GM23338 (cell line): ENCODE measurements around the gene APLN. TPM values are rescaled to one million over a fixed set of nuclear protein-coding genes. Genes with fewer than 3 reads are reported as not detected.

ENCODE experiments used
- ATAC-seq: fragments of 200-7000 bp; cut with Tn5 transposase; 3 replicates; pipeline ENCODE4 v1.9.1; 2020
- DNase-seq: peaks from one replicate; pipeline ENCODE4 v3.0.0-alpha.2; 2015; ENCODE audit warnings: low spot score
- H2AFZ ChIP-seq: fragments of 200-600 bp; sonication (generic); 2 replicates; pipeline ENCODE4 v1.8.0; 2016; ENCODE audit warnings: antibody characterized with exemption, mild to moderate bottlenecking, moderate library complexity
- H3F3A ChIP-seq: fragments of 200-600 bp; sonication (generic); replicated peaks from 2 replicates; pipeline ENCODE4 v1.8.0; 2017; ENCODE audit warnings: antibody characterized with exemption, mixed run types, low read depth
- H3K27ac ChIP-seq: fragments of 200-600 bp; sonication (generic); 2 replicates; pipeline ENCODE4 v1.6.1; 2016; ENCODE audit warnings: low read depth
- H3K27me3 ChIP-seq: fragments of 200-600 bp; sonication (generic); 2 replicates; pipeline ENCODE4 v1.8.0; 2016; ENCODE audit warnings: mild to moderate bottlenecking, mixed run types, moderate library complexity; ENCODE audit not compliant: insufficient read depth
- H3K36me3 ChIP-seq: fragments of 200-600 bp; sonication (generic); 2 replicates; pipeline ENCODE4 v1.8.0; 2016; ENCODE audit warnings: mild to moderate bottlenecking; ENCODE audit not compliant: insufficient read depth
- H3K4me1 ChIP-seq: fragments of 200-600 bp; sonication (generic); 2 replicates; pipeline ENCODE4 v1.8.0; 2016; ENCODE audit warnings: mild to moderate bottlenecking, moderate library complexity; ENCODE audit not compliant: insufficient read depth
- H3K4me2 ChIP-seq: fragments of 200-600 bp; sonication (generic); 2 replicates; pipeline ENCODE4 v1.7.1; 2017; ENCODE audit warnings: mixed run types
- H3K4me3 ChIP-seq: fragments of 200-600 bp; sonication (generic); 2 replicates; pipeline ENCODE4 v1.6.1; 2016; ENCODE audit warnings: mixed run types
- H3K79me2 ChIP-seq: fragments of 200-600 bp; sonication (generic); replicated peaks from 2 replicates; pipeline ENCODE4 v1.8.0; 2017; ENCODE audit warnings: mild to moderate bottlenecking; ENCODE audit not compliant: insufficient read depth
- H3K9me2 ChIP-seq: fragments of 200-600 bp; sonication (generic); 2 replicates; pipeline ENCODE4 v1.8.0; 2017; ENCODE audit not compliant: insufficient read depth
- H4K20me1 ChIP-seq: fragments of 200-600 bp; sonication (generic); replicated peaks from 2 replicates; pipeline ENCODE4 v1.8.0; 2017; ENCODE audit warnings: mild to moderate bottlenecking; ENCODE audit not compliant: insufficient read depth
- H3K27ac Mint-ChIP-seq: 2 replicates; pipeline ENCODE4 v1.8.0; 2020; ENCODE audit warnings: inconsistent platforms, mild to moderate bottlenecking, moderate library complexity, mixed read lengths
- H3K27me3 Mint-ChIP-seq: 3 replicates; pipeline ENCODE4 v1.8.0; 2022; ENCODE audit warnings: low read depth, mild to moderate bottlenecking, moderate library complexity, mixed read lengths, inconsistent platforms; ENCODE audit not compliant: insufficient read depth, poor library complexity
- H3K36me3 Mint-ChIP-seq: 3 replicates; pipeline ENCODE4 v1.8.0; 2021; ENCODE audit warnings: low read depth, mild to moderate bottlenecking, inconsistent platforms, moderate library complexity, mixed read lengths
- H3K4me1 Mint-ChIP-seq: 3 replicates; pipeline ENCODE4 v1.8.0; 2020; ENCODE audit warnings: mild to moderate bottlenecking, inconsistent platforms, mixed read lengths
- H3K4me3 Mint-ChIP-seq: 3 replicates; pipeline ENCODE4 v1.8.0; 2021; ENCODE audit warnings: moderate library complexity, mild to moderate bottlenecking, inconsistent platforms, mixed read lengths
- H3K9me3 Mint-ChIP-seq: 3 replicates; pipeline ENCODE4 v1.8.0; 2020; ENCODE audit warnings: moderate library complexity, mild to moderate bottlenecking, inconsistent platforms, mixed read lengths
- CREB1 ChIP-seq: fragments of 250-450 bp; sonication (Bioruptor Pico); IDR thresholded peaks from 2 replicates; pipeline ENCODE4 v1.5.0; 2020; ENCODE audit warnings: low read depth, mild to moderate bottlenecking, moderate library complexity
- EZH2 ChIP-seq: fragments of 200-600 bp; sonication (generic); IDR thresholded peaks from one replicate; pipeline ENCODE4 v1.8.0; 2017; ENCODE audit warnings: antibody characterized with exemption, mild to moderate bottlenecking, low read depth; ENCODE audit not compliant: unreplicated experiment
- EZH2phosphoT487 ChIP-seq: fragments of 200-600 bp; sonication (generic); IDR thresholded peaks from one replicate; pipeline ENCODE4 v1.8.1; 2018; ENCODE audit warnings: antibody characterized with exemption; ENCODE audit not compliant: unreplicated experiment
- JUNB ChIP-seq: IDR thresholded peaks from one replicate; pipeline ENCODE4 v1.6.1; 2016; ENCODE audit warnings: antibody characterized with exemption; ENCODE audit not compliant: unreplicated experiment
- NANOG ChIP-seq: IDR thresholded peaks from 2 replicates; pipeline ENCODE4 v1.6.1; 2016; ENCODE audit warnings: antibody characterized with exemption, borderline replicate concordance
- POLR2AphosphoS5 ChIP-seq: IDR thresholded peaks from 2 replicates; pipeline ENCODE4 v1.6.1; 2016; ENCODE audit warnings: antibody characterized with exemption, low read depth
- STAT1 ChIP-seq: IDR thresholded peaks from one replicate; pipeline ENCODE4 v1.6.1; 2016; ENCODE audit warnings: antibody characterized with exemption; ENCODE audit not compliant: unreplicated experiment
- ZNF114 ChIP-seq: fragments of 250-450 bp; sonication (Bioruptor Pico); IDR thresholded peaks from 2 replicates; pipeline ENCODE4 v1.5.0; 2020; ENCODE audit warnings: mild to moderate bottlenecking, moderate library complexity
- ZNF331 ChIP-seq: fragments of 250-450 bp; sonication (Bioruptor Pico); IDR thresholded peaks from 2 replicates; pipeline ENCODE4 v1.5.0; 2020; ENCODE audit warnings: low read depth, mild to moderate bottlenecking, moderate library complexity
- polyA plus RNA-seq: library from polyadenylated mRNA; unstranded; fragments of >200 nt; fragmentation: Nextera tagmentation; extraction: Ambion mirVana; gene quantifications from 2 replicates; pipeline ENCODE4 v1.2.1, GENCODE V29; 2016
- total RNA-seq: library from RNA; depleted of rRNA; stranded (reverse); fragments of >200 nt; shearing (Covaris generic); gene quantifications from 2 replicates; pipeline ENCODE4 v1.2.3, GENCODE V29; 2014
- TF ChIP-seq, protein P1 (sequence below): IDR thresholded peaks from 2 replicates; pipeline ENCODE4 v1.6.1; 2016; ENCODE audit warnings: antibody characterized with exemption
- TF ChIP-seq, protein P2 (sequence below), 2 experiments: fragments of 200-600 bp in 1 of 2; sonication (generic) in 1 of 2; conservative IDR thresholded peaks; 2 replicates each; pipeline versions ENCODE4 v1.5.1 to v1.6.1; 2016 to 2017; ENCODE audit warnings: antibody characterized with exemption in 2 of 2, low read depth in 2 of 2, mild to moderate bottlenecking in 2 of 2, moderate library complexity in 1 of 2
- TF ChIP-seq, protein P3 (sequence below): fragments of 250-450 bp; sonication (Bioruptor Pico); IDR thresholded peaks from 2 replicates; pipeline ENCODE4 v1.5.0; 2020; ENCODE audit warnings: mild to moderate bottlenecking, moderate library complexity
- TF ChIP-seq, protein P4 (sequence below): IDR thresholded peaks from one replicate; pipeline ENCODE4 v1.6.1; 2018; ENCODE audit warnings: antibody characterized with exemption; ENCODE audit not compliant: unreplicated experiment

Gene APLN
- total and polyA plus RNA-seq, 2 experiments from 2014 or later = 0.49 to 0.60 TPM

DNA sequence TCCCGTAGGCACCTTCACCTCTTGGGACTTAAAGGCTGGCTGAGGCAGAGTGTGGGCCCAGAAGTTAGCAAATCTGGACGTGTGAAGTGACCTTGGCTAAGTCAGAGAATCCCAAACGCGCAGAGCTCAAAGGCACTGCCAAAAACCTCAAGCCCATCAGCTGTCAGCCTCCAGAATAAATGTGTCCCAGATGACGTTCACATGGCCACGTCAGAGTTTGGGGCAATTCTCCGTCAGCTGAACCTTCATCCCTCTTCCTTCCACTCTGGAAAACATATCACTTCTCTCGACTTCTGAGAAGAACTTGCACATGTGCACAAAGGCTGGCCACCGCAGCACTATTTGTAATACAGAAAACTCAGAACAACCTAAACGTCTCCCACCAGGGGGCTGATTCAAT lies 35.7 kb upstream of the APLN start:
- H3K79me2 ChIP-seq = no peaks in the 10 kb centered on the region
- no peak for DNase-seq
- peaks cover 1% of the 10 kb centered on the region for H3K27me3 Mint-ChIP-seq
- no peaks in the 10 kb centered on the region for H3K4me1 ChIP-seq
- no peak overlapping the region for H3K4me3 ChIP-seq
- peaks cover 12% of the 10 kb centered on the region for H3K4me1 Mint-ChIP-seq
- H3K4me2 ChIP-seq = no peak overlapping the region
- H3K27ac ChIP-seq = no peak overlapping the region
- H3K4me3 Mint-ChIP-seq = no peak overlapping the region
- TF ChIP-seq JUNB (no peak), STAT1 (no peak), NANOG (no peak), ZNF331 (CRISPR knock-in tag) (no peak), CREB1 (CRISPR knock-in tag) (no peak), POLR2AphosphoS5 (no peak), EZH2 (no peak), ZNF114 (CRISPR knock-in tag) (no peak), EZH2phosphoT487 (no peak)
- TF ChIP-seq, protein P1, sequence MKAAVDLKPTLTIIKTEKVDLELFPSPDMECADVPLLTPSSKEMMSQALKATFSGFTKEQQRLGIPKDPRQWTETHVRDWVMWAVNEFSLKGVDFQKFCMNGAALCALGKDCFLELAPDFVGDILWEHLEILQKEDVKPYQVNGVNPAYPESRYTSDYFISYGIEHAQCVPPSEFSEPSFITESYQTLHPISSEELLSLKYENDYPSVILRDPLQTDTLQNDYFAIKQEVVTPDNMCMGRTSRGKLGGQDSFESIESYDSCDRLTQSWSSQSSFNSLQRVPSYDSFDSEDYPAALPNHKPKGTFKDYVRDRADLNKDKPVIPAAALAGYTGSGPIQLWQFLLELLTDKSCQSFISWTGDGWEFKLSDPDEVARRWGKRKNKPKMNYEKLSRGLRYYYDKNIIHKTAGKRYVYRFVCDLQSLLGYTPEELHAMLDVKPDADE = no peak
- TF ChIP-seq, protein P2, sequence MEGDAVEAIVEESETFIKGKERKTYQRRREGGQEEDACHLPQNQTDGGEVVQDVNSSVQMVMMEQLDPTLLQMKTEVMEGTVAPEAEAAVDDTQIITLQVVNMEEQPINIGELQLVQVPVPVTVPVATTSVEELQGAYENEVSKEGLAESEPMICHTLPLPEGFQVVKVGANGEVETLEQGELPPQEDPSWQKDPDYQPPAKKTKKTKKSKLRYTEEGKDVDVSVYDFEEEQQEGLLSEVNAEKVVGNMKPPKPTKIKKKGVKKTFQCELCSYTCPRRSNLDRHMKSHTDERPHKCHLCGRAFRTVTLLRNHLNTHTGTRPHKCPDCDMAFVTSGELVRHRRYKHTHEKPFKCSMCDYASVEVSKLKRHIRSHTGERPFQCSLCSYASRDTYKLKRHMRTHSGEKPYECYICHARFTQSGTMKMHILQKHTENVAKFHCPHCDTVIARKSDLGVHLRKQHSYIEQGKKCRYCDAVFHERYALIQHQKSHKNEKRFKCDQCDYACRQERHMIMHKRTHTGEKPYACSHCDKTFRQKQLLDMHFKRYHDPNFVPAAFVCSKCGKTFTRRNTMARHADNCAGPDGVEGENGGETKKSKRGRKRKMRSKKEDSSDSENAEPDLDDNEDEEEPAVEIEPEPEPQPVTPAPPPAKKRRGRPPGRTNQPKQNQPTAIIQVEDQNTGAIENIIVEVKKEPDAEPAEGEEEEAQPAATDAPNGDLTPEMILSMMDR (conservative IDR thresholded peaks at IDR 0.05; ENCODE audit: low read depth in 2 of 2) = no peak
- TF ChIP-seq, protein P3, sequence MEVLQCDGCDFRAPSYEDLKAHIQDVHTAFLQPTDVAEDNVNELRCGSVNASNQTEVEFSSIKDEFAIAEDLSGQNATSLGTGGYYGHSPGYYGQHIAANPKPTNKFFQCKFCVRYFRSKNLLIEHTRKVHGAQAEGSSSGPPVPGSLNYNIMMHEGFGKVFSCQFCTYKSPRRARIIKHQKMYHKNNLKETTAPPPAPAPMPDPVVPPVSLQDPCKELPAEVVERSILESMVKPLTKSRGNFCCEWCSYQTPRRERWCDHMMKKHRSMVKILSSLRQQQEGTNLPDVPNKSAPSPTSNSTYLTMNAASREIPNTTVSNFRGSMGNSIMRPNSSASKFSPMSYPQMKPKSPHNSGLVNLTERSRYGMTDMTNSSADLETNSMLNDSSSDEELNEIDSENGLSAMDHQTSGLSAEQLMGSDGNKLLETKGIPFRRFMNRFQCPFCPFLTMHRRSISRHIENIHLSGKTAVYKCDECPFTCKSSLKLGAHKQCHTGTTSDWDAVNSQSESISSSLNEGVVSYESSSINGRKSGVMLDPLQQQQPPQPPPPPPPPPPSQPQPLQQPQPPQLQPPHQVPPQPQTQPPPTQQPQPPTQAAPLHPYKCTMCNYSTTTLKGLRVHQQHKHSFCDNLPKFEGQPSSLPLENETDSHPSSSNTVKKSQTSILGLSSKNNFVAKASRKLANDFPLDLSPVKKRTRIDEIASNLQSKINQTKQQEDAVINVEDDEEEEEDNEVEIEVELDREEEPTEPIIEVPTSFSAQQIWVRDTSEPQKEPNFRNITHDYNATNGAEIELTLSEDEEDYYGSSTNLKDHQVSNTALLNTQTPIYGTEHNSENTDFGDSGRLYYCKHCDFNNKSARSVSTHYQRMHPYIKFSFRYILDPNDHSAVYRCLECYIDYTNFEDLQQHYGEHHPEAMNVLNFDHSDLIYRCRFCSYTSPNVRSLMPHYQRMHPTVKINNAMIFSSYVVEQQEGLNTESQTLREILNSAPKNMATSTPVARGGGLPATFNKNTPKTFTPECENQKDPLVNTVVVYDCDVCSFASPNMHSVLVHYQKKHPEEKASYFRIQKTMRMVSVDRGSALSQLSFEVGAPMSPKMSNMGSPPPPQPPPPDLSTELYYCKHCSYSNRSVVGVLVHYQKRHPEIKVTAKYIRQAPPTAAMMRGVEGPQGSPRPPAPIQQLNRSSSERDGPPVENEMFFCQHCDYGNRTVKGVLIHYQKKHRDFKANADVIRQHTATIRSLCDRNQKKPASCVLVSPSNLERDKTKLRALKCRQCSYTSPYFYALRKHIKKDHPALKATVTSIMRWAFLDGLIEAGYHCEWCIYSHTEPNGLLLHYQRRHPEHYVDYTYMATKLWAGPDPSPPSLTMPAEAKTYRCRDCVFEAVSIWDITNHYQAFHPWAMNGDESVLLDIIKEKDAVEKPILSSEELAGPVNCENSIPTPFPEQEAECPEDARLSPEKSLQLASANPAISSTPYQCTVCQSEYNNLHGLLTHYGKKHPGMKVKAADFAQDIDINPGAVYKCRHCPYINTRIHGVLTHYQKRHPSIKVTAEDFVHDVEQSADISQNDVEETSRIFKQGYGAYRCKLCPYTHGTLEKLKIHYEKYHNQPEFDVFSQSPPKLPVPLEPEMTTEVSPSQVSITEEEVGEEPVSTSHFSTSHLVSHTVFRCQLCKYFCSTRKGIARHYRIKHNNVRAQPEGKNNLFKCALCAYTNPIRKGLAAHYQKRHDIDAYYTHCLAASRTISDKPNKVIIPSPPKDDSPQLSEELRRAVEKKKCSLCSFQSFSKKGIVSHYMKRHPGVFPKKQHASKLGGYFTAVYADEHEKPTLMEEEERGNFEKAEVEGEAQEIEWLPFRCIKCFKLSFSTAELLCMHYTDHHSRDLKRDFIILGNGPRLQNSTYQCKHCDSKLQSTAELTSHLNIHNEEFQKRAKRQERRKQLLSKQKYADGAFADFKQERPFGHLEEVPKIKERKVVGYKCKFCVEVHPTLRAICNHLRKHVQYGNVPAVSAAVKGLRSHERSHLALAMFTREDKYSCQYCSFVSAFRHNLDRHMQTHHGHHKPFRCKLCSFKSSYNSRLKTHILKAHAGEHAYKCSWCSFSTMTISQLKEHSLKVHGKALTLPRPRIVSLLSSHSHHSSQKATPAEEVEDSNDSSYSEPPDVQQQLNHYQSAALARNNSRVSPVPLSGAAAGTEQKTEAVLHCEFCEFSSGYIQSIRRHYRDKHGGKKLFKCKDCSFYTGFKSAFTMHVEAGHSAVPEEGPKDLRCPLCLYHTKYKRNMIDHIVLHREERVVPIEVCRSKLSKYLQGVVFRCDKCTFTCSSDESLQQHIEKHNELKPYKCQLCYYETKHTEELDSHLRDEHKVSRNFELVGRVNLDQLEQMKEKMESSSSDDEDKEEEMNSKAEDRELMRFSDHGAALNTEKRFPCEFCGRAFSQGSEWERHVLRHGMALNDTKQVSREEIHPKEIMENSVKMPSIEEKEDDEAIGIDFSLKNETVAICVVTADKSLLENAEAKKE (CRISPR knock-in tag) = no peak
- TF ChIP-seq, protein P4, sequence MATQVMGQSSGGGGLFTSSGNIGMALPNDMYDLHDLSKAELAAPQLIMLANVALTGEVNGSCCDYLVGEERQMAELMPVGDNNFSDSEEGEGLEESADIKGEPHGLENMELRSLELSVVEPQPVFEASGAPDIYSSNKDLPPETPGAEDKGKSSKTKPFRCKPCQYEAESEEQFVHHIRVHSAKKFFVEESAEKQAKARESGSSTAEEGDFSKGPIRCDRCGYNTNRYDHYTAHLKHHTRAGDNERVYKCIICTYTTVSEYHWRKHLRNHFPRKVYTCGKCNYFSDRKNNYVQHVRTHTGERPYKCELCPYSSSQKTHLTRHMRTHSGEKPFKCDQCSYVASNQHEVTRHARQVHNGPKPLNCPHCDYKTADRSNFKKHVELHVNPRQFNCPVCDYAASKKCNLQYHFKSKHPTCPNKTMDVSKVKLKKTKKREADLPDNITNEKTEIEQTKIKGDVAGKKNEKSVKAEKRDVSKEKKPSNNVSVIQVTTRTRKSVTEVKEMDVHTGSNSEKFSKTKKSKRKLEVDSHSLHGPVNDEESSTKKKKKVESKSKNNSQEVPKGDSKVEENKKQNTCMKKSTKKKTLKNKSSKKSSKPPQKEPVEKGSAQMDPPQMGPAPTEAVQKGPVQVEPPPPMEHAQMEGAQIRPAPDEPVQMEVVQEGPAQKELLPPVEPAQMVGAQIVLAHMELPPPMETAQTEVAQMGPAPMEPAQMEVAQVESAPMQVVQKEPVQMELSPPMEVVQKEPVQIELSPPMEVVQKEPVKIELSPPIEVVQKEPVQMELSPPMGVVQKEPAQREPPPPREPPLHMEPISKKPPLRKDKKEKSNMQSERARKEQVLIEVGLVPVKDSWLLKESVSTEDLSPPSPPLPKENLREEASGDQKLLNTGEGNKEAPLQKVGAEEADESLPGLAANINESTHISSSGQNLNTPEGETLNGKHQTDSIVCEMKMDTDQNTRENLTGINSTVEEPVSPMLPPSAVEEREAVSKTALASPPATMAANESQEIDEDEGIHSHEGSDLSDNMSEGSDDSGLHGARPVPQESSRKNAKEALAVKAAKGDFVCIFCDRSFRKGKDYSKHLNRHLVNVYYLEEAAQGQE = no peak
- no peaks in the 10 kb centered on the region for H4K20me1 ChIP-seq
- no peaks in the 10 kb centered on the region for H3K36me3 ChIP-seq
- no peak overlapping the region for H2AFZ ChIP-seq
- H3K27me3 ChIP-seq = no peaks in the 10 kb centered on the region
- H3K36me3 Mint-ChIP-seq = no peaks in the 10 kb centered on the region
- ATAC-seq = no peak
- H3K27ac Mint-ChIP-seq = no peak overlapping the region
- no peaks in the 10 kb centered on the region for H3K9me2 ChIP-seq
- H3F3A ChIP-seq = no peaks in the 10 kb centered on the region
- H3K9me3 Mint-ChIP-seq = no peaks in the 10 kb centered on the region
